ENCODE data around the gene FCMR.

The FCMR gene

DNA sequence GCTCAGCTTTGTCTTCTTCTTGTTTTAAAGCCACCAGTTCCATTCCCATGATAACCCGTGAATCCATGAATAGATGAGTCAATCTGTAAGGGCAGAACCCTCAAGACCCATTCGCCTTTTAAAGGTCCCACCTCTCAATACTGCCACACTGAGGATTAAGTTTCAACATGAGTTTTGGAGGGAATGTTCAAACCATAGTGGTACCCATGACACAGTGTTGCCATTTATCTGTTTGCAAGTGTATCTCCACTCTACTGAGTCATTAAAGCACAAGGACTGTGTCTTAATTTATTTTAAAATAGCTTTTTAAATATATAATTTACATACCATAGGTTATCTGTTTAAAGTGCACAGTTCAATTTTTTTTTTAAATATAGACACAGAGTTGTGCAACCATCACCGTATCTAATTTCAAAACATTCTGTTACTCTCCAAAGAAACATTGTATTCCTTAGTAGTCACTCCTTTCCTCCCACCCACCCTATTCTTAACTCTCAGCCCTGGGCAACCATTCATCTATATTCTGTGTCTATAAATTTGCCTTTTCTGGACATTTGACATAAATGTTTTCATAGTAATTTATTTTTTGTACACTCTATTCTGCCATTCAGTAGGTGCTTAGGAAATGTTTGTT, 29.3 kb downstream of the FCMR start:
- TF ChIP-seq, protein P1, sequence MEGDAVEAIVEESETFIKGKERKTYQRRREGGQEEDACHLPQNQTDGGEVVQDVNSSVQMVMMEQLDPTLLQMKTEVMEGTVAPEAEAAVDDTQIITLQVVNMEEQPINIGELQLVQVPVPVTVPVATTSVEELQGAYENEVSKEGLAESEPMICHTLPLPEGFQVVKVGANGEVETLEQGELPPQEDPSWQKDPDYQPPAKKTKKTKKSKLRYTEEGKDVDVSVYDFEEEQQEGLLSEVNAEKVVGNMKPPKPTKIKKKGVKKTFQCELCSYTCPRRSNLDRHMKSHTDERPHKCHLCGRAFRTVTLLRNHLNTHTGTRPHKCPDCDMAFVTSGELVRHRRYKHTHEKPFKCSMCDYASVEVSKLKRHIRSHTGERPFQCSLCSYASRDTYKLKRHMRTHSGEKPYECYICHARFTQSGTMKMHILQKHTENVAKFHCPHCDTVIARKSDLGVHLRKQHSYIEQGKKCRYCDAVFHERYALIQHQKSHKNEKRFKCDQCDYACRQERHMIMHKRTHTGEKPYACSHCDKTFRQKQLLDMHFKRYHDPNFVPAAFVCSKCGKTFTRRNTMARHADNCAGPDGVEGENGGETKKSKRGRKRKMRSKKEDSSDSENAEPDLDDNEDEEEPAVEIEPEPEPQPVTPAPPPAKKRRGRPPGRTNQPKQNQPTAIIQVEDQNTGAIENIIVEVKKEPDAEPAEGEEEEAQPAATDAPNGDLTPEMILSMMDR (IDR thresholded peaks at IDR 0.05; ENCODE audit: low read depth, low read length): no peak
- no peak for DNase-seq (ENCODE audit: extremely low read depth, low read depth)

DNA sequence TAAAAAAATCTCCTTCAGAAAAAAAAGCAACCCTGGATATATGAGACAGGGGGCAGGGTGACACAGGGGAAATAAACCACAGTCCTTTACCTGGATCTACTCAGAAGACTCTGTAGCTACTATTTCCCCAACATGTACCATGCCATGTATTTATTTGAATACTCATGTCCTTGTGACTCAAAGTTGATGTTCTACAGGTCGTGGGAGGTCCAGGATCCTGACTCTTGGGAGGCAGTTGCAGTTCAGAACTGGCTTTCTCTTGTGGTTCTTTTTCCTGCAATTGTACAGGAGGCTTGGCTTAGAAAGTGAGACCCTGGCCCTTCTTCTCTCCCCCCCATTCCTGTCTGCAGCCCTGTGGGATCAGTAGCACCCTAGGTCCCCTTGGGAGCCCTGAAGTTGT, 30.3 kb downstream of the FCMR start:
- DNase-seq (ENCODE audit: extremely low read depth, low read depth): no peak
- TF ChIP-seq, protein P1 (IDR thresholded peaks at IDR 0.05; ENCODE audit: low read depth, low read length): no peak

DNA sequence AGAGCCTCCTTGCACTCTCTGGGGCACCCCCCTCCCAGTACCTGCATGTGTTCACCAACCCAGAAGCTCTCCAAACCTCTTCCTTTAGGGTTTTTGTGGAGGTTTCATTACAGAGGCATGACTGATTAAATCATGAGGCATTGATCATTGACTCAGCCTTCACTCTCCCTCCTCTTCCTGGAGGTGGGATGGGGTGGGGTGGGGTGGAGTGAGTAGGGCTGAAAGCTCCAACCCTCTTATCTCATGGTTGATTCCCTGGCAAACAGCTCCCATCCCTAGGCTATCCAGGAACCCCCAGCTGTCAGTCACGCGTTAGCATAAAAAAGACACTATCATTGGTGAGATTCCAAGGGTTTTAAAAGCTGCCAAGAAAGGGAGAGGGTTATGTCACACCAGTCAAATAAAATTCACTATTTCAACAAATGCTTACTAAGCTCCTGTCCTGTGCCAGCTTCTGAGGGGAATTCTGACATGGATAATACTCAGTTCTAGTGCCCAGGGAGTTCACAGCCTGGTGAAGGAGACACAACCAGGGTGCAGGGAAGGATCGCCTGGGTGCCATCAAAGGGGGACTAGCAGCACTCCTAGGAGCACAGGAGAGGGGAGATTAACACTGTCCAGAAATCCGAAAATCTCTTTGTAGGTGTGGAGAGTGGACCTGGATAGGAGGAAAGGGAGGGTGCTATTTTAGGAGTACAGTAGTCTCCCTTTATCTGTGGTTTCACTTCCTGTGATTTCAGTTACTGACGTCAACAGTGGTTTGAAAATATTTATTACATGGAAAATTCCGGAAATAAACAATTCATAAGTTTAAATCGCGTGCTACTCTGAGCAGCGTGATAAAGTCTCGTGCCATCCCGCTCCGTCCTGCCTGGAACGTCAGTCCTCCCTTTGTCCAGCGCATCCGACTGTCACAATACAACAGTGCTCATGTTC, 31.3 kb downstream of the FCMR start:
- DNase-seq (ENCODE audit: extremely low read depth, low read depth): no peak
- TF ChIP-seq, protein P1 (IDR thresholded peaks at IDR 0.05; ENCODE audit: low read depth, low read length): no peak

DNA sequence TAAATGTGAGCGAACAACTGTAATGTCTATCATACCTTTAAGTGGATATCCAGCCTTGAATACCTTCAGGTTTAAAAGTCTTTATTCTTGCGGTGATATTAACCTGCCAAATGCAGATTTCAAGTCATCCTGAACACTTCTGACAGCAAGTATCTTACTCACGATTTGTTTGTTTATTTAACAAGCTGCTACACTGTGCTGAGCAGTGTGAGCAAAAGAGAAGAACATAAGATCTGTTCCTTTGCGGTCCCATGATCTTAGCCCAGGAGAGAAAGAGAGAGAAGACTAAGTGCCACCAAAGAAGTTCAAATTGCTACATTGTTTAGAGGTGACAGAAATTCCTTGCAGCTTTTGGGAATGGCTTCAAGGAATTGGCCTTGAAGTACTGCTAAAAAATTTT, 34.0 kb downstream of the FCMR start:
- no peak for DNase-seq (ENCODE audit: extremely low read depth, low read depth)
- TF ChIP-seq, protein P1 (IDR thresholded peaks at IDR 0.05; ENCODE audit: low read depth, low read length): no peak

DNA sequence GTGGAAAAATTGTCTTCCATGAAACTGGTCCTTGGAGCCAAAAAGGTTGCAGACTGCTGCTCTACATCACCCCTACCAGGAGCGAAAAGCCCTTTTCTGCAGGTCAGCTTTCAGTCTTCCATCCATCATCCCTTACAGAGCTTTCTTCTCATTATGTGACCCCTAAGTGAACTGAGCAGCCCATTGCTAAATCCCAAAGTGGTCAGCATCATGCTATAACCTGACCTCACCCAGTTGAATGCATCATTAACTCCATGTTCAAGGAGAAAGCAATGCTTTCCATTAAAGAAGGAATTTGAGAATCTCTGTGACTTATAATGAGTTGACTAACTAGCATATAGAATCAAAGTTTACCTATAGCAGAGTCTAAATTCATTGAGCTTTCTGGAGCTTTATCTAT, 34.9 kb downstream of the FCMR start:
- DNase-seq (ENCODE audit: extremely low read depth, low read depth): no peak
- TF ChIP-seq, protein P1 (IDR thresholded peaks at IDR 0.05; ENCODE audit: low read depth, low read length): no peak

DNA sequence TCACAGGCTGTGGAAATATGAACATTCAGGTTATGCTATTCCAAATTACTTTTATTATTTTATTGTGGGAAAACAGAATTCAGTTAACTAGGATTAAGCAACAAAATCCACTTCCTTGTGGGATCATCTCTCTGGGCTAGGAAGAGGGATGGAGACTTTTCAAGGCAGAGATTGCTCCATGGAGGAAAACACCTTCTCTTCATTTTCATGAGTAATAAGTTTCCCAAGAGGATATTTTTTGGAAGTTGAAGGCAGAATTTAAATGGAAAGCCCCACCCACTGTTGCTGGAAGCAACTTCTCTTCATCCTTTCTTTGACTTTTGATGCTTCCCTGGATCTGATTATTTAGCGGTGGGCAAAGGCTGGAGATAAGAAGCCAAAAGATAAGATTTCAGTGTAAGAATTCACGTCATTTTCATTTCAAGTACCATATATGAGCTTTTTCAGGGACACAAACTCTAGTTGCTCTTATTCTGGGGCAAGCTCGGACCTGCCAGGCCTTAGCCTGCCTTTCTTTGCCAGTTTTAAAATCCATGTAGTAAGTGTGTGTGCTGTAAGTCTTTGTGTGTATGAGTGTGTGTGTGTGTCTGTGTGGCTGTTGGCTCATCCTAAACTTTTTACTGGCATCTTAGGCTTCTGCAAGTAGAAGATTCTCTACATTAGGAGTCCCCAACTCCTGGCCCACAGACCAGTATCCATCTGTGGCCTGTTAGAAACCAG, 36.2 kb downstream of the FCMR start:
- DNase-seq (ENCODE audit: extremely low read depth, low read depth): no peak
- TF ChIP-seq, protein P1 (IDR thresholded peaks at IDR 0.05; ENCODE audit: low read depth, low read length): no peak

Measured in AG09319 (cell line).